Measurements from ENCODE around the gene CPXM1.
"Not testable (repeated sequence)": the region's sequence is repeated elsewhere in the genome, so short reads cannot be mapped to it uniquely, and the experiment has no call there.

CPXM1 gene

DNA sequence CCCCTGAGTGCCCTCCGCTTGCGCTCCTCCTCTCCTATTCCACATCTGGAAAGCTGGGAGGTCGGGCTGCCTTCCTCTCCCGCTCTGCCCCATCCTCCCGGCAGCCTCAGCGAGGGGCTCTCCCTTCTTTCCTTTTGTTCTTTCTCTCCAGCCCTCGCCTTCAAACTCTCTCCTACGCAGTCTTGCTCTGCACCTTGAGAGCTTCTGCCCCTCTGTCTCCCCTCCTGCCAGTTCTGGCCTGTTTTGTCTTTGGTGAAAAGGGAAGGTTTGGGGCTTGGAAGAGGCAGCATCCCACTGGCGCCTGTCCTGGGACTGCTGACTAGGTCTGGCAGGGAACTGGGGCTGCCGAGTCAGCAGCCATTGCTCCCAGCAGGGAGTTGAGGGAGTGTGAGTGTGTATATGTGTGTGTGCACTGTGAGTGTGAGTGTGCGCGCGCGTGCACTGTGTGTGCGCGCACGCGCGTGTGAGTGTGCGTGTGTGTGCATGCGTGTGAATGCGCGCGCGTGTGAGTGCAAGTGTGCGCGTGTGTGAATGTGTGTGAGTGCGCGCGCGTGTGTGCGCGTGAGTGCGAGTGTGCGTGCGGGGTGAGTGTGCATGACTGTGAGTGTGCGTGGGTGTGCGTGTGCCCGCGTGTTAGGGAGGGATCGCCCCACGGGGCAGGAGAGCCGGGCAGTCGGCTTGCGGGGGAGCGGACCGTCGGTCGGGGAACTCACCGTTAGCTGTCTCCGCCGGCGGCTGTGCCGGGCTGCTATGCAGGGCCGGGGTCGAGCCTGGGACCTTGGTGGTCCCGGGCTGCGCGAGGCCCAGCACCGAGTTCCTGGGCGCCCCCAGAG is 523 bp downstream of the CPXM1 start:
- no peak for DNase-seq

- DNase-seq = no peak
Observed at GRCh38 chr20:2799271-2799670, 1.2 kb downstream of the CPXM1 start.

GRCh38 chr20:2798814-2799213 is 1.6 kb downstream of the CPXM1 start:
- DNase-seq = no peak

- DNase-seq = no peak
Observed at GRCh38 chr20:2798095-2798805, 2.2 kb downstream of the CPXM1 start.

DNA sequence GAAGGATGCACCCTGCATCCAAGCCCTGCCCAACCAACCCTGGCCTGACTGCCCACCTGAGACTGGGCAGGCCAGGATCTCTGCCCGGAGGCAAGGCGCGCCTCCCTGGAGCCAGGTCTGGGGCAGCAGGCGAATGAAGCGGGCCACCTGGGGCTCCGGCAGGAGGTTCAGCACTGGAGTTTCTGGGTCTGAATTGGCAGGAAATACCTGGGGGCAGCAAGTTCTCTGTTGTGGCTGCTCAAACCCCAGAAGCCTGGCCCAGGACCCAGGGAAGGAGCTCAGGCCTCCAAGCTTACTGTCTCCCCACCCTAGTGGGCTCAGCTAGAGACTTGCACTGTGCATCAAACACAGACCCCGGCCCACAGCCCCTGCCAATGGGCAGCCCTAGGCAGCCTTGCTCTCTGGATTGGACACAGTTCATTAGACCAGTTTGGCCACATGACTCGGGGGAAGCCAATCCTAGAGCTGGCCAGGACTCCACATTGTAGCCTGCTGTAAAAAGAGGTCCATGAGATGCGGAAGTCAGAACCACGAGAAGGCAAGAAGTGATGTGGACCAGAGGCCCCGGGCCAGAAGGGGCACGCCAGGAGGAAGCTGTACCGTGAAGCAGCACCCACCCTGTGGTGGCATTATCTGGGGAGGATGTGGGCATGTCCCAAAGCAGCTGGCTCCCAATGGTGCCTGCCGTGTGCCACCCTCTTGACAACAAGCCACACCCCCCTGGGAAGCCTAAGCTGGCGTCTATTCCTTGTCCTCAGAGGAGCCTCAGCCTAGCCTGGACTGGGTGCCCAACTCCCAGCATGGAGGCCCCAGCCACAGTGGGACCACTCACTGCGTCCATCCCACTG is 3.1 kb downstream of the CPXM1 start:
- DNase-seq = no peak

- DNase-seq = no peak
Observed at GRCh38 chr20:2796011-2796660, 4.3 kb downstream of the CPXM1 start.

DNA sequence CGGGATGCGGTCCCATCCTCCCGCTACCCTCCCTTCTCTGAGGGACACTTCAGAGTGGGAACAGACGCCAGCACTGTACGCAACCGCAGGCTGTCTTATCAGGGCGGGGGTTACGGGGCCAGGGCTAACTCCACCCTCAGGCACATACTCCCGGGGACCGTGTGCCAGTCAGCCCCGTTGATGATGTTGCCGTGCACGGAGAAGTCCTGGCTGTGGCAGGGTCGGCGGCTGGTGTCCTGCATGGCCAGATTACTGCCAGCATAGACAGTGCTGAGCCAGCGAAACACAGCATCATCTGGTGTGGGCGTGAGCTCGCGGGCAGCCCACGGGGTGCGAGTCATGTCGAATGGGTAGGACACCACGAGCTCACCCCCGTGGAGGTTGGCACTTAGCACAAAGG is 5.0 kb downstream of the CPXM1 start:
- no peak for DNase-seq

DNA sequence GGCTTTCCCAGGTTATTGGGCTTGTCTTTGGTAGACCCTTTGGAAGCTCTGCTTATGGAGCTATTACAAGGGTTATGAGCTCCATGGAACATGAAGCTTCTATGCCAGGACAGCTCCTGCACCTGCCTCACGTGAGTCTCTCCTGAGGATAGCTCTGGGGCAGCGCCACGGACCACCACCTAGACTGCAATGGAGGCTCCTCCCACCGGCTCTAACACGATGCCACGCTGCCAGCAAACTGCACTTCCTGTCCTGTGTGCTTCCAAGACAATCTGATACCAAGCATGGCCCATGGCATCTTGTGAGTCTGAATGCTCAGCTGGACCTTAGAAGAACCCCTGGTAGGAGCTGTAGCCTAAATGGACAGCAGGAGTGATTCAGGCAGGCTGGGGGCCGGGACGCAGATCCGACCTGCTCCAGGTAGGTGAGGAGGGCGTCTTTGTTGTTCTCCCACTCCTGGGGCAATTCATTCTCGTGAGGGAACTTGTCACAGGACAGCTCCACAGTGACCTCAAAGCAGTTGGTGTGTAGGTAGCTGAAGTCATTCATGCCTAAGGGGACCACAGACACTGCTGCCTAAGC is 5.5 kb downstream of the CPXM1 start:
- DNase-seq = no peak

DNA sequence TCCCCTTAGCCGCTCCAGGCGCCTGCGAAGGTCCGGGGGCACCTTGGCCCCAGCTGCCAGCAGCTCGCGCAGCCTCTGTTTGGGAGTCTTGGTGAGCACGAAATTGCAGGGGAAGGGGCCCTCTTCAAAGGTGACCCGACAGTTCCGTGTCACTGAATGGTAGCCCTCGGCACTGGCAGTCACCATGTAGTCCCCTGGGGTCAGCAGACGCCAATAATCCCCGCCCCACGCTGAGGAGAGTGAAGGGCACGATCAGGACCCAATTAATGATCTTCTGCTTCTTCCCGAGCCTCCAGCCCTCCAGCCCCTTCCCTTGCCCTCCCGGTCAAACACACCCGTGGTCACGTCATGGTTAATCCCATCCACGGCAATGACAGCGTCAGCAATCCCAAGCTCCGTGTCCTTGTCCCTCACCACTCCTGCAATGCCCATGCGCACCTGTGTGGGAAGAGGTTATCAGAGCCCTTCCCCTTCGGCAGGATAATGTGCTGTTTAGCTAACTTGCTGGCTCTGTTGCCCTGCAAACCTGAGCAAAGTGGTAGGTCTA is 6.2 kb downstream of the CPXM1 start:
- DNase-seq = no peak

GRCh38 chr20:2793471-2793870 is 7.0 kb downstream of the CPXM1 start:
- no peak for DNase-seq

DNA sequence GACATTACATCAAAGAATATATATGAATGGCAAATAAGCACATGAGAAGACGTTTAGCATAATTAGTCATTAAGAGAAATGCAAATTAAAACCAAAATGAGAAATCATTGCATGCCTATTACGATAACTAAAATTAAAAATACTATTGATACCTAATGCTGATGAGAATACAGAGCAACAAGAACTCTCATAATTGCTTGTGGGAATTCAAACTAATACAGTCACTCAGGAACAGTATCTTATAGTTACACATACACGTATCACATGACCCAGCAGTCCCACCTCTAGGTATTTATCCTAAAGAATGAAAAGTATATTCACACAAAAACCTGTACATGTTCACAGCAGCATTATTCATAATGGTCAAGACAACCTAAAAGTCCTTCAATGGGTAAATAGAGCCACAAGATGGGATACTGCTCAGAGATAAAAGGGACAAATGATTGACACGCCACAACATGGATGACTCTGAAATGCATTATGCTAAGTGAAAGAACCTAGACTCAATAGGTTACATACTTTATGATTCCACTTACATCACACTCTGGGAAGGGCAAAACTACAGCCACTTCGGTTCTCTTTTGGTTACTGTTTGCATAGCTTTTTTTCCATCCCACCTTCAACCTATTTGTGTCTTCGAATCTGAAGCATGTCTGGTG is 16.4 kb downstream of the CPXM1 start:
- no peak for DNase-seq

- no peak for DNase-seq
Observed at GRCh38 chr20:2780948-2781347, 19.5 kb downstream of the CPXM1 start.

DNA sequence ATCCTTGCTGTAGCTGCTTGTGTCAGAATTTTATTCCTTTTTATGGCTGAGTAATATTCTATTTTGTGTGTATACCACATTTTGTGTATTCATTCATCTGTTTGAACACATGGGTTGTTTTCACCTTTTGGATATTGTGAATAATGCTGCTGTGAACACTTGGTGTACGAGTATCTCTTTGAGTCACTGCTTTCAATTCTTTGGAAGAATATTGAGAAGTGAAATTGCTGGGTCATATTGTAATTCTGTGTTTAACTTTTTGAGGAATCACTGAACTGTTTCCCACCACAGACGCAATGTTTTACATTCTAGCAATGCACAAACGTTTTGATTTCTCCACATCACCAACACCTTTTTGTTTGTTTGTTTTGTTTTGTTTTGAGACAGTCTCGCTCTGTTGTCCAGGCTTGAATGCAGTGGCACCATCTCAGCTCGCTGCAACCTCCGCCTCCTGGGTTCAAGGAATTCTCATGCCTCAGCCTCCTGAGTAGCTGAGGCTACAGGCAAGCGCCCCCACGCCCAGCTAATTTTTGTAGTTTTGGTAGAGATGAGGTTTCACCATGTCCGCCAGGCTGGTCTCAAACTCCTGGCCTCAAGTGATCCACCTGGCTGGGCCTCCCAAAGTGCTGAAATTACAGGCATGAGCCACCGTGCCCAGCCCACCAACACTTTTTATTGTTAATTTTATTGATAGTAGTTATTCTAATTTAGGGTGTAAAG is 21.7 kb downstream of the CPXM1 start:
- DNase-seq = no peak

GRCh38 chr20:2775139-2775538 is 25.3 kb downstream of the CPXM1 start:
- no peak for DNase-seq

GRCh38 chr20:2773812-2774211 is 26.6 kb downstream of the CPXM1 start:
- no peak for DNase-seq

GRCh38 chr20:2771631-2772080 is 28.8 kb downstream of the CPXM1 start:
- no peak for DNase-seq

DNA sequence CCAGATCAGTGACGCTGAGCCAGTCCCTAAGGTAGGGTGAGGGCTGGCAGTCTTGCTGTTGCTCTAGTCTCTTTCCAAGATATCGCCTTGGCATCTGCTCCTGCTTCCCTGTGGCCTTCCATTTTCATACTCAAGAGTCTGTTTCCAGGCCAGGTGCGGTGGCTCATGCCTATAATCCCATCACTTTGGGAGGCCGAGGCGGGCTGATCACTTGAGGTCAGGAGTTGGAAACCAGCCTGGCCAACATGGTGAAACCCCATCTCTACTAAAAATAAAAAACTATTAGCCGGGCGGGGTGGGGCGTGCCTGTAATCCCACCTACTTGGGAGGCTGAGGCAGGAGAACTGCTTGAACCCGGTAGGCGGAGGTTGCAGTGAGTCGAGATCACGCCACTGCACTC is 30.3 kb downstream of the CPXM1 start:
- not testable (repeated sequence) for DNase-seq

- DNase-seq = no peak
Observed at GRCh38 chr20:2768632-2769015, 31.8 kb downstream of the CPXM1 start.

- no peak for DNase-seq
Observed at GRCh38 chr20:2767768-2768631, 32.4 kb downstream of the CPXM1 start.

DNA sequence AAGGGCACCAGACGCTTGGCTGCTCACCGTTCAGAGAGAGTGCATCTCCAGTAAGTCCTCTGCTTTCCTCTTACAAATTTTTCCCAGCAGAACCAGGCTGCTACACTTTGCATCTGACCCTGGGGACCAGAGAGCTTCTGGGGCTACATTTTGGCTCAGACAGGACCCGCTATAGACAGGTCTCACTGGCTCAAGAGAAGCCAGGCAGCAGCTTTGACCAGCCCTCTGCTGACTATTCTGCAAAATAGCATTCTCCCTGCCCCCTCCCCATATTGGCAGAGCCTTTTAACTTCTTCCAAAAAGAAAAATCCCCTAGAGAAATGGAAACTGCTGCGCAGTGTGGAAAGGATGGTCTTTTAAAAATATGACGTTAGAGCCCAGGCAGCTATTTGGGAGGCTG is 37.2 kb downstream of the CPXM1 start:
- no peak for DNase-seq

Data from GDM1 (cell line).